ENCODE measurements around the gene NAGLU. TPM values are rescaled to one million over a fixed set of nuclear protein-coding genes. Genes with fewer than 3 reads are reported as not detected.
A peak's percentile ranks its signal among the peaks of the same experiment; 100 is the strongest.

The NAGLU gene
- total and polyA plus RNA-seq, 2 of the 13 experiments (the other 11 are each of a cell fraction or from before 2014, with no cell fraction given), result 28.2 to 40.1 TPM

- TF ChIP-seq ZNF652 (CRISPR knock-in tag; IDR thresholded peaks at IDR 0.05; ENCODE audit: borderline replicate concordance, low read depth) (no peak), ZNF616 (CRISPR knock-in tag; IDR thresholded peaks at IDR 0.05; ENCODE audit: low read depth) (no peak), BORCS8-MEF2B (CRISPR knock-in tag; IDR thresholded peaks at IDR 0.05) (0 out of 2 replicates have a peak, but pooled peaks have one; percentile 30), FOXO4 (CRISPR knock-in tag; conservative IDR thresholded peaks at IDR 0.05) (no peak), ZNF572 (CRISPR knock-in tag; IDR thresholded peaks at IDR 0.05) (peak; percentile 80; the same call in 1 of the 2 replicates), TEAD3 (CRISPR knock-in tag; optimal IDR thresholded peaks at IDR 0.05; ENCODE audit: borderline replicate concordance) (peak; percentile 69), FOSL2 (CRISPR knock-in tag; IDR thresholded peaks at IDR 0.05) (no peak), PHF5A (CRISPR knock-in tag; IDR thresholded peaks at IDR 0.05; ENCODE audit: low read depth, unreplicated experiment) (no peak), MAFF (IDR thresholded peaks at IDR 0.05; ENCODE audit: low read depth, low read length) (no peak), ZEB1 (IDR thresholded peaks at IDR 0.05; ENCODE audit: insufficient replicate concordance, low read depth) (peak; percentile 57), PATZ1 (CRISPR knock-in tag; IDR thresholded peaks at IDR 0.05) (peak; percentile 57; the same call in 1 of the 2 replicates), ZNF451 (CRISPR knock-in tag; IDR thresholded peaks at IDR 0.05) (0 out of 2 replicates have a peak, but pooled peaks have one; percentile 22), MATR3 (CRISPR knock-in tag; IDR thresholded peaks at IDR 0.05) (no peak), ZNF430 (CRISPR knock-in tag; IDR thresholded peaks at IDR 0.05) (0 out of 2 replicates have a peak, but pooled peaks have one; percentile 50), CREB1 (IDR thresholded peaks at IDR 0.05) (no peak), CREB1 (CRISPR knock-in tag; IDR thresholded peaks at IDR 0.05) (no peak), KLF13 (CRISPR knock-in tag; IDR thresholded peaks at IDR 0.05) (0 out of 2 replicates have a peak, but pooled peaks have one; percentile 58), SETDB1 (CRISPR knock-in tag; IDR thresholded peaks at IDR 0.05; ENCODE audit: borderline replicate concordance) (0 out of 2 replicates have a peak, but pooled peaks have one; percentile 35), PLSCR1 (CRISPR knock-in tag; IDR thresholded peaks at IDR 0.05; ENCODE audit: borderline replicate concordance) (no peak), BCL3 (CRISPR knock-in tag; IDR thresholded peaks at IDR 0.05) (no peak), ZNF766 (CRISPR knock-in tag; IDR thresholded peaks at IDR 0.05; ENCODE audit: borderline replicate concordance) (no peak), SAP130 (CRISPR knock-in tag; IDR thresholded peaks at IDR 0.05; ENCODE audit: low read depth) (no peak), KAT2B (IDR thresholded peaks at IDR 0.05; ENCODE audit: borderline replicate concordance, low read depth, low read length) (no peak), SRY (CRISPR knock-in tag; IDR thresholded peaks at IDR 0.05) (peak; percentile 54; the same call in 1 of the 2 replicates), RNF2 (conservative IDR thresholded peaks at IDR 0.05; ENCODE audit: low read depth) (no peak), HNRNPL (IDR thresholded peaks at IDR 0.05; ENCODE audit: low read depth, low read length) (0 out of 2 replicates have a peak, but pooled peaks have one; percentile 71), AGO2 (optimal IDR thresholded peaks at IDR 0.05; ENCODE audit: low read depth, low read length) (peak; percentile 70), NFE2L2 (IDR thresholded peaks at IDR 0.05; ENCODE audit: low read length) (no peak), ELF1 (CRISPR knock-in tag; IDR thresholded peaks at IDR 0.05) (no peak)
Measured at GRCh38 chr17:42522798-42523278, 13.2 kb upstream of the NAGLU start (continued).

All from HepG2 (cell line).